HG02678 (cell line): ENCODE results near the gene RFTN2.
"Not testable (repeated sequence)": the region's sequence is repeated elsewhere in the genome, so short reads cannot be mapped to it uniquely, and the experiment has no call there.

Experiments used
- ATAC-seq: cut with Tn5 transposase; IDR thresholded peaks from one replicate; pipeline ENCODE4 v1.9.1; 2021; ENCODE audit warnings: mild to moderate bottlenecking, moderate library complexity; ENCODE audit not compliant: unreplicated experiment

The RFTN2 gene, protein sequence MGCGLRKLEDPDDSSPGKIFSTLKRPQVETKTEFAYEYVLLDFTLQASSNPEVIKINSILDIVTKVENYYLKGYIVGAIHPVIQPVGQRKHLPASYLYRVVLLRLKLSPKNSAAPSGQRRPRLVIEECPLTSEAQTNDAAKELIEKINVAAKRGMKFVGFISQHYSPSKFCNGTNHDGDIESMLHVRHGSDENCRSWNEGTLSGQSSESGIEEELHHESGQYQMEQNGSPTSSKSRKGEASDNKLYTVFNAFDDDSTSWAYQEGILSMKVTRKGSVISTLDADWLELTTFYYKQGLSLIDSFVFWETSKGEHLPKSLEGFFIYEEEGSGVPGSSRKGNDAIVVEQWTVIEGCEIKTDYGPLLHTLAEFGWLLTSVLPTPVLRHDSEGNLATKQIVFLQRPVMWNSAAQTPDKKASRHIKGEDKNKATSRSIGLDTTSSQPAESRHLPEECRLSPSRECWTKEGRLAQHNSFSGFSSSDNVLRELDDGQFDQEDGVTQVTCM

DNA sequence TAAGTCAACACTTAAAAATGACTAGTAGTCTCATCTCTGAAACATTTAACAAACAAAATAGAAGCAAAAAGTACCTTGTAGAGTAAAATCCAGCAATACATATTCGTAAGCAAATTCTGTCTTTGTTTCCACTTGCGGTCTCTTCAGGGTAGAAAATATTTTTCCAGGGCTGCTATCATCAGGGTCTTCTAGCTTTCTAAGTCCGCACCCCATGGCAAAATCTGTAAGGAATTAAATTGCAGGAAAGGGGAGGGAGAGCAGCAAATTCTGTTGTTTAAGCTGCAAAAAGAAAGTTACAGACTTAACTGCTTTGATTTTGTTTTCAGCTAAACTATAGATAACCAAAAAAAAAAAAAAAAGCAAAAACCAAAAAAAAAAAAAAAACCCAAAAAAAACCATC, at the start of gene RFTN2:
Gene RFTN2, minus strand, starts transcription at position 342 of the 400 bp plus-strand sequence. Its CDS starts 129 bp downstream, at position 213.
- no peak for ATAC-seq

DNA sequence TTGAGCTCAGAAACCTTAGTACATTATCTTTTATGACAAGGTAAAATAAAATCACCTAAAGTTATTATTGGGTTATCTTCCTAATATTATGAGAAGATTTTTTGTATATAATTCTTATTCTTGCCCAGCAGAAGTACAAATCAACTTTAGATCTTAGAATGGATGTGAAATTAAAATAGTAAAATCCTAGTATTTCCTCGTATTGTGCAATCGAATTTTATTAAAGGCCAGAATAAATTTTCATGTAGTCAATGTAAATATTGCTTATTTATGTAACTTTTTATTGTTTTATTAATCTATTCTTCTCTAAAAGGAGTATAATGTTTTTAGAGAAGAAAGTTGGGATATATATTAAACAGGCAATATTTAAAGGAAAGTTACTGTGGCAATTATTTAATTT, 42.5 kb upstream of the RFTN2 start:
- ATAC-seq: no peak

DNA sequence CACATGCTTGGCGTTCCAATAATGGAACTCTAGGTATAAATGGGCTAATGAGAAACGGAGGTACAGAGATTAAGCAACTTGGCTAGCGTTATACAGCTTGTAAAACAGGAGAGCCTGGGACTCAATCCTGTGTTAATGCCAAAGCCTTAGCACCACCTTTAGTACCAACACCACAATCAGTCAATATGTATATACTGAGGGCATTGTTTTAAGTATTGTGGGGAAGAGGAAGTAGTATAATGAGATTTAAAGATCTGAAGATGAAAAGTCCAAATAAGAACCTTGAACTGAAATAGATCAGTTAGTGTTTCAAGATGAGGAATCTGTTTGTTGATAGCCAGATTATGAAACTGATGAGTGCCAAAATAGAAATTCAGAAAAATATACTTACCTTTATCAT, 37.9 kb upstream of the RFTN2 start:
- ATAC-seq: no peak

DNA sequence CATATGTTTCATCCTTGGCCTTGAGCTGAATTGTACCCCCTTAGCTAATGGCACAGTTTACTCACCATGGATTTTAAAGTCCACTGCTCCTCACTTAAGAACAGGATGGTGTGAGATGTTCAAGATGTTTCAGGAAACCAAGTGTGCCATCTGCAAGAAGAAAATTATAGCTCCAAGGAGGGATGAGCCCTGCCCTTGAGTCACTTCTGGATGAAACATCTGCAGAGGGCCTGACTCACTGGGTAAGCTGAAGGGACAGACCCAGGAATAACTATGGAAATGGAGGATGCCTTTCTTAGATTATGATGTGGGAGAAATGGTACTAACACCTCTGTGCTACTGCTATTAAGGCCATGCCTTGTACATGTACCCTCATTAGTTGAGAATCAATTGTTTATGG, 36.2 kb upstream of the RFTN2 start:
- no peak for ATAC-seq

DNA sequence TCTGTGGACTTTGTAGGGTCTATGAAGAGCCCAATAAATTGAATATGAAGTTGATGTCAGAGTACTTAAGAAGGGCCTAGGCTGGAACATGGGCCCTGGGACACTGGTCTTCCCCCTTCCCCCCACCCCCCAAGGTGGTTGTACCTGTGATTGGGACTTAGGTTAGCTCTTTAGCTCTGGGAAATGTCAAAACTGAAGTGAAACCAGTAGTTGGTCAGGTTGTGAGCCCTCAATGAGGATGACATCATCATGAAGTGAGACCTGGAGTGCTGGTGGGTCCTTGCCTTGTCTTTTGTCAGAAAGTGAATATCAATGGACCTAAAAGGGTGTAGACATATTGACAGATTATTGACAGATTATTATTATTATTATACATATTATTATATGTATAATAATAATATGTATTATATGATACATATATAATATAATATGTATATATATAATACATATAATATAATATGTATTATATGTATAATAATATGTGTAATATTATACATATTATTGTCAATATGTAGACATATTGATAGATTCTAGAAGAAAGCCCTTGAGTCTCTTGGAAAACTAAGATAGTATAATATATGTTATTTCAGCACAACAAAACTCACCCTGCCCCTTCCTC, 35.1 kb upstream of the RFTN2 start:
- ATAC-seq: peak; percentile 76

DNA sequence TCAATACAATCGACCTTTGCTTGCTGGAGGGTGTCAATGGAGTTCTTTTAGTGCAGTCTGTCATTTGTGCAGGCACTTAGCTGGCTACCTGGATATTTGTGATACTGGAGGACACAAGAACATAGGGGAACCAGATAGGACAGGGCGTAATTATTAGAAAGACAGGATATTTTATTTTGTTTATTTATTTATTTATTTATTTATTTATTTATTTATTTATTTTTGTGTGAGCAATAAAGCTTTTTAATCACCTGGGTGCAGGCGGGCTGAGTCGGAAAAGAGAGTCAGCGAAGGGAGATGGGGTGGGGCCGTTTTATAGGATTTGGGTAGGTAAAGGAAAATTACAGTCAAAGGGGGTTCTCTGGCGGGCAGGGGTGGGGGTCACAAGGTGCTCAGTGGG, 33.8 kb upstream of the RFTN2 start:
- ATAC-seq: not testable (repeated sequence)

DNA sequence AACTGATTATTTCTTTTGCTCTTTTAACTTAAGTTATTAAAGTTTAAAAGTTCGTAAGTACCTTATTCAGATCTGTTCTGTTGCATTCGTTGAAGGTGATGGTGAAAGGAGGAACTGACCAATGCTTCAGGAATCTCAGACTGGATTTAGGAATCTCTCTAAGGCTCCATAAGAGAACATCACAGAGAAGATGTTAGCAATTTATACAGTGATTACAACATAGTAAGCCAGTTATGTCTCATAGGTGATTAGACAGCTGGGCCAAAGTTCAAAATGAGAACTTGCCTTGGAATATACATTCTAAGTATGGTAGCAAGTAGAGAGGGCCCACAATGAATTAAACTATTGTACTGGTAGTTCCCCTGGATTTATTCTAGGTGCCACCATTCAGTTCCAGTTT, 32.9 kb upstream of the RFTN2 start:
- no peak for ATAC-seq

DNA sequence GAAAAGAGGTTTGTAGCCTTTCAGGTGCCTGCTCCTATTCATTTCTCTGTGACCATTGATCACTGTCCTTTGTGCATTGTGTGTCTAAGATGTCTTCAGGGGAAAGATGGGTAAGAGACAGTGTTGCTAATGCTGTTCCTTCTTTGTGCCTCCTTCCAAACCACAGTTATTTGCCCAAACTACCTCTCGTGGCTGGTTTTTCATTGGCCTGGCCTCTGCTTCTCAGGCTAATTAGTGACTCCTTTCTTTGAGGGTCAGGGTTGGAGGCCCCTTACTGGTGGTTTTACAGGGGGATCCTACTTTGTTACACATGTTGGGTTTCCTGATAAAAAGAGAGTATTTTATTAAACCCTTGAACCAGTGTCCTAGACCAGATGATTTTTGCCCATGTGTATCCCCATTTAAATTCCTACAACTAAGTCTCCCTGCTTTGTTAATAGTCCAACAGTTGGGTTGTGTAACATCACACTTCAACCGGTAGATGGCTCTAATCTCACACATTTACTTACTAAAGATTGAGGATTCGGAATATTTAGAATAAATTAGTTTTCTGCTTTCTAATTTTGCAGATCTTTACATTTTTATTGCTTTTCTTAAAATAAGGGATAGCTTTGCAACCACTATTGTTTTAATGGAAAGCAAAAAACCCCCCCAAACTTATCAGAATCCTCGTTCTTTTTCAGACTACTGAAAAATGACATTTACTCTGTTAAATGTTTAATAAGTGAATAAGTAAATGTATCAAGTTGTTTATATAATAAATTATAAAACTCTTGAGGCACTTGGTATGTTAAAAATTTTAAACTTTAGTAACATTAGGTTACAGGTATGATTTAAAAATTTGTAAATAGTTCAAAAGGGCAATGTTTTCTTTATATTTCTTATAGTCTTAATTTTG, 32.2 kb upstream of the RFTN2 start:
- no peak for ATAC-seq

DNA sequence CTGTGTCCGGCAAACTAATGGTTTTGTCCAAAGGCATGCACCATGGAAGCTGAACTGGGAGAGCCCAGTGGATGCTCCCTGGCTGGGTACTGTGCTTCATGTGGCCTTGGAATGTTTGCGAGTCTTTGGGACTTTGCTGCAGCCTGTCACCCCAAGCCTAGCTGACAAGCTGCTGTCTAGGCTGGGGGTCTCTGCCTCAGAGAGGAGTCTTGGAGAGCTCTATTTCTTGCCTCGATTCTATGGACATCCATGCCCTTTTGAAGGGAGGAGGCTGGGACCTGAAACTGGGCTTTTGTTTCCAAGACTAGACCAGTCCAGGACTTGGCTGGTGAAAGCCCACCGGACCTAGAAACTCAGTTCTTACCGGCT, 31.4 kb upstream of the RFTN2 start:
- no peak for ATAC-seq

DNA sequence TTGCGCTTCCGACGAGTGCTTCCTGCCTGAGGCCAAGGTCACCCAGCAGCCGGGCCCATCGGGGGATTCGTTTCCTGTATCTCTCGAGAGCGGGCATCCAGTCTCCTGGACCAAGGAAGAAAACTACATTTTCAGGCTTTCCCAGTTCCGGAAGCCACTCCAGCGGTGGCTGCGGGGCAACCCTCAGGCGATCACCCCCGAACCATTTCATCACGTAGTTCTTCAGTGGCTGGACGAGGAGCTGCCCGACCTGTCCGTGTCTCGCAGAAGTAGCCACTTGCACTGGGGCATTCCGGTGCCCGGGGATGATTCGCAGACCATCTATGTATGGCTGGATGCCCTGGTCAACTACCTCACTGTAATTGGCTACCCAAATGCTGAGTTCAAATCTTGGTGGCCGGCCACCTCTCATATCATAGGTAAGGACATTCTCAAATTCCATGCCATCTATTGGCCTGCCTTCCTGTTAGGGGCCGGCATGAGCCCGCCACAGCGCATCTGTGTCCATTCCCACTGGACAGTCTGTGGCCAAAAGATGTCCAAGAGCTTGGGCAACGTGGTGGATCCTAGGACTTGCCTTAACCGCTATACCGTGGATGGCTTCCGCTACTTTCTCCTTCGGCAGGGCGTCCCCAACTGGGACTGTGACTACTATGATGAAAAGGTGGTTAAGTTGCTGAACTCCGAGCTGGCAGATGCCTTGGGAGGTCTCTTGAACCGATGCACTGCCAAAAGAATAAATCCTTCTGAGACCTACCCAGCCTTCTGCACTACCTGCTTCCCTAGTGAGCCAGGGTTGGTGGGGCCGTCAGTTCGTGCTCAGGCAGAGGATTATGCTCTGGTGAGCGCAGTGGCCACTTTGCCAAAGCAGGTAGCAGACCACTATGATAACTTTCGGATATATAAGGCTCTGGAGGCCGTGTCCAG, 30.8 kb upstream of the RFTN2 start:
- no peak for ATAC-seq

DNA sequence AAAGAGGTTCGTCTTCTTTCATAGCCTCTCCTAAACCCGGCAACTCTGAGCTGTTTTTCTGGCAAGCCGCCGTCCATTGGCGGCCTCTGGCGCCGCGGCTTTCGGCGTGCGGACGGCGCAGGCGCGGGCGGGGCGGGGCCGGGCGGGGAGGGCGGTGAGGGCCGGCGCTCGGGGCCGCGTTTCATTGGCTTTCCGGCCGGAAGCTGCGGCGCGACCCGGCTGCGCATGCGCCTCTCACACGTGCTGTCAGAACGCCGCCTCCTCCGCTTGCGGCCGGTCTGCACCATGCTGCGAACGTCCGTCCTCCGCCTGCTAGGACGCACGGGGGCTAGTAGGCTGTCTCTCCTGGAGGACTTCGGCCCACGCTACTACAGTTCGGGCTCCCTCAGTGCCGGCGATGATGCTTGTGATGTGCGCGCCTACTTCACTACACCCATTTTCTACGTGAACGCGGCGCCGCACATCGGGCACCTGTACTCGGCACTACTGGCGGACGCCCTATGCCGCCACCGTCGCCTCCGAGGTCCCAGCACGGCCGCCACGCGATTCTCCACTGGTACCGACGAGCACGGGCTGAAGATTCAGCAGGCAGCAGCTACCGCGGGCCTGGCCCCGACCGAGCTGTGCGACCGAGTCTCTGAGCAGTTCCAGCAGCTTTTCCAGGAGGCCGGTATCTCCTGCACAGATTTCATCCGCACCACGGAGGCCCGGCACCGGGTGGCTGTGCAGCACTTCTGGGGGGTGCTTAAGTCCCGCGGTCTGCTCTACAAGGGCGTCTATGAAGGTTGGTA, 29.9 kb upstream of the RFTN2 start, which contains the start of gene MARS2:
Gene MARS2, plus strand, starts transcription at position 249 of the 791 bp plus-strand sequence. Its CDS starts 37 bp downstream, at position 286.
- peak; percentile 86 for ATAC-seq

DNA sequence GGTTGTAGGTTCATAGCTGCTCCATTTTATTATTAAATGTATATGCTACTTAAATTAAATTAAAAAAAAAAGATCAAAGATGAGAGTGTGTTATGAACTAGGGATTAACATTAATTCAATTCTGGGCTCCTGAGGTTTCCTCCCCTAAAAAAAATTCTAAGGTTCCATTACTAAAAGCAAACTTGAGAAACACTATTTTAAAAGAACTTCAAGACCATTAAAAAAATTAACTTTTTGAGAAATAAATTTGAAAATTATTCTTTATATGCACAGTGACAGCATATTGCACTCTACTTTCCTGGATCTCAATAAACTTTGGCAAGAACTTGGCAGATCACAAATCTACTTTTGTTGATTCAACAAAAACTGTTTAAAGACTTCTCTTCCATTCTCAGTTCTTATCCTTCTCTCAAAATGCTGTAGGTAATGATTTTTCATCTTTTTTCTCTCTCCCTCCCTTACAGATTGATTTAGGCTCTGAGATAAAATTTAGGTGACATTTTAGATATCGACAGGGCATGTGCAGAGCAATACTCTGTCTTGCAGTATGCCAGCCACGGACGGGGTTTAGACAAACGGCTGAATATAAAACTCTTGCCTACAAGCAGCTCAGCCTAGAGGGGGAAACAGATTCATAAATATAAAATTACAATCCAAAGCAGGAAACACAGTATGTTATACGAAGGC, 29.2 kb upstream of the RFTN2 start:
- ATAC-seq: peak; percentile 35

DNA sequence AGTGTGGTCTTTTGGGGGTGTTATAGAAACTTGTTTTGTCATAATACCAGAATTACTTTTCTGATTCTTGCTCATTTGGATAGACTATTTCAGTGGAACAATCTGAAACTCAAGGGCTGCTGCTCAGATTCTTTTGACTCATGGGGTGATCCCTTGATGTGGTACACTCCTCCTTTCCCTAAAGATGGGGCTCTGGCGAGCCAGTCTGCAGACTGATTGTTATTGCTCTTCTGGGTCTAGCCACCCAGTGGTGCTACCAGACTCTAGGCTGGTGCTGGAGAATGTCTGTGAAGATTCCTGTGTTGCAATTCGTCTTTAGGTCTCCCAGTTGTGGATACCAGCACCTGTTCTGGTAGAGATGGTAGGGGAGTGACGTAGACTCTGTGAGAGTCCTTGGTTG, 25.6 kb upstream of the RFTN2 start:
- no peak for ATAC-seq

DNA sequence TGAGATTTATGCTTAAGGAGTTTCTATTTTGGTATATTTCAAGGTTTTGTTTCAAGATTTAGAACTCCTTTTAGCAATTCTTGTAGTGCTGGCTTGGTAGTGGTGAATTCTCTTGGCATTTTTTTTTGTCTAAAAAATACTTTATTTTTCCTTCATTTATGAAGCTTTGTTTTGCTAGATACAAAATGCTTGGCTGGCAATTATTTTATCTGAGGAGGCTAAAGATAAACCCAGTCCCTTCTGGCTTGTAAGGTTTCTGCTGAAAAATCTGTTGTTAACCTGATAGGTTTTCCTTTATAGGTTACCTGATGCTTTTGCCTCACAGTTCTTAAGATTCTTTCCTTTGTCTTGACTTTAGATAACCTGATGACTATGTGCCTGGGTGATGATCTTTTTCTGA, 24.3 kb upstream of the RFTN2 start:
- not testable (repeated sequence) for ATAC-seq

DNA sequence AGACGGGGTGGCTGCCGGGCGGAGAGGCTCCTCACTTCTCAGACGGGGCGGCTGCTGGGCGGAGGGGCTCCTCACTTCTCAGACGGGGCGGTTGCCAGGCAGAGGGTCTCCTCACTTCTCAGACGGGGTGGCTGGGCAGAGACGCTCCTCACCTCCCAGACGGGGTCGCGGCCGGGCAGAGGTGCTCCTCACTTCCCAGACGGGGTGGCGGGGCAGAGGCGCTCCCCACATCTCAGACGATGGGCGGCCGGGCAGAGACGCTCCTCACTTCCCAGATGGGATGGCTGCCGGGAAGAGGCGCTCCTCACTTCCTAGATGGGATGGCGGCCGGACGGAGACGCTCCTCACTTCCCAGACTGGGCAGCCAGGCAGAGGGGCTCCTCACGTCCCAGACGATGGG, 21.2 kb upstream of the RFTN2 start:
- not testable (repeated sequence) for ATAC-seq

DNA sequence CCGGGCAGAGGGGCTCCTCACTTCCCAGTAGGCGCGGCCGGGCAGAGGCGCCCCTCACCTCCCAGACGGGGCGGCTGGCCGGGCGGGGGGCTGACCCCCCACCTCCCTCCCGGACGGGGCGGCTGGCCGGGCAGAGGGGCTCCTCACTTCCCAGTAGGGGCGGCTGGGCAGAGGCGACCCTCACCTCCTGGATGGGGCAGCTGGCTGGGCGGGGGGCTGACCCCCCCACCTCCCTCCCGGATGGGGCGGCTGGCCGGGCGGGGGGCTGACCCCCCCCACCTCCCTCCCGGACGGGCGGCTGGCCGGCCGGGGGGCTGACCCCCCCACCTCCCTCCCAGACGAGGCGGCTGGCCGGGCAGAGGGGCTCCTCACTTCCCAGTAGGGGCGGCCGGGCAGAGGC, 20.6 kb upstream of the RFTN2 start:
- ATAC-seq: not testable (repeated sequence)

DNA sequence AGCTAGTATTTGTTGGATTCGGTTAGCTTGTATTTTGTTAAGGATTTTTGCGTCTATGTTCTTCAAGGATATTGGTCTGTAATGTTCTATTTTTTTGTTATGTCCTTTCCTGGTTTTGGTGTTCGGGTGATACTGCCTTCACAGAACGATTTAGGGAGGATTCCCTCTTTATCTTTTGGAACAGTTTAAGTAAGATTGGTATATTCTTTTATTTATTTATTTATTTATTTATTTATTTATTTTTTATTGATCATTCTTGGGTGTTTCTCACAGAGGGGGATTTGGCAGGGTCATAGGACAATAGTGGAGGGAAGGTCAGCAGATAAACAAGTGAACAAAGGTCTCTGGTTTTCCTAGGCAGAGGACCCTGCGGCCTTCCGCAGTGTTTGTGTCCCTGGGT, 19.8 kb upstream of the RFTN2 start:
- ATAC-seq: not testable (repeated sequence)

DNA sequence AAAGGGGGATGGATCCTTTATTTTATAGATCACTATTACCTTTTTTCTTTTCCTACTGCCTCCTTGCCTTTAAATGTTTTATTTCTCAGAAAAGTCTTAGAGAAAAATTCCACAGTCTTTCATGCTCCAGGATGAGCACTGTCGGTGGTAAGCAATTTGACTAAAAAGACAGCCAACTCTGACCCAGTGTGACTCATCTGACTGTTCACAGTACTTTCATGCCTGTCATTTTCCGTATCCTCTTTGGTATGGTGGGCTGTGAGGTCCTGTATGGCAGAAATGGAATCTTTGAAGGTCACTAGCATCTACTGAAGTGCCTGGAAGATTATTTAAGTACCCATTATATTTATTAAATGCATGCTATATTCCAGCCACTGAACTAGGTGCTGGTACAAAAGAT, 2.1 kb upstream of the RFTN2 start:
- ATAC-seq: no peak

DNA sequence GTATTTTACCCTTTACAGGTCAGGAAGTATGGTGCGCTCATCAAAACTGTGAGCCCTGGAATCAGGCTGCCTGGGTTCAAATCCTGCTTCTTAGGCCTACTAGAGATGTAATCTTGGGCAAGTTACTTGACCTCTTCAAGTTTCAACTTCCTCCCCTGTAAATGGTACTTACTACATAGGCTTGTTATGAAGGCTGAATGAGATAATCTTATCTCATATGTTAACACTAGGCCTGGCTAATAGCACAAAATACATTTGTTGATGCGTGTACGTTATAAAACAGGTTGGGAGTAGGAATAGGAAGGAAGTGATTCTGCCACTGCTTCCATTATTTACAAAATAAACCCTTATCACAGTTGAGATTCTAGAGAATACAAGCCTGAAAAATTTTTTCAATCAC, 1.7 kb upstream of the RFTN2 start:
- no peak for ATAC-seq
